Renal cortex interstitium (tissue), 11 donors: ENCODE measurements around the gene TLX3. TPM values are rescaled to one million over a fixed set of nuclear protein-coding genes. Genes with fewer than 3 reads are reported as not detected.
"Not testable (repeated sequence)": the region's sequence is repeated elsewhere in the genome, so short reads cannot be mapped to it uniquely, and the experiment has no call there.

Experiments
- DNase-seq, 11 donors: peaks; one replicate each; pipeline ENCODE4 v3.0.0-alpha.2; 2013; ENCODE audit warnings: low read depth in 9 of 11, low spot score in 4 of 11; ENCODE audit errors: extremely low read depth in 1 of 11
- polyA plus RNA-seq, 3 donors: library from polyadenylated mRNA; unstranded; fragments of 120-200 nt; gene quantifications; one replicate each; pipeline ENCODE4 v1.2.1, GENCODE V29; 2013; ENCODE audit not compliant: insufficient read length in 3 of 3

TLX3 gene
- polyA plus RNA-seq, 3 donors, result not detected

DNA sequence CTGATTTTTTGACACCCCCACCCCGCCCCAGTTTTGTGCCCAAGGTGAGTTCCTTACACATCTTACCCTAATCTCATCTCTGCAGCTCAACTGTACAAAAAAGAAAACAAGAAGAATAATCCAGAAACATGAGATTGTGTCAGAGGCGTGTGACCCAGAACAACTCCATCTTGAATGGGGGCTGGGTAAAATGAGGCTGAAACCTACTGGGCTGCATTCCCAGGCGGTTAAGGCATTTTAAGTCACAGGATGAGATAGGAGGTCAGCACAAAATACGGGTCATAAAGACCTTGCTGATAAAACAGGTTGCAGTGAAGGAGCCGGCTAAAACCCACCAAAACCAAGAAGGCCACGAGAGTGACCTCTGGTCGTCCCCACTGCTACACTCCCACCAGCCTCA, 52.1 kb downstream of the TLX3 start:
- not testable (repeated sequence) for DNase-seq

Other genes starting within 250 kb of the TLX3 start
- gene NPM1, start 78.6 kb downstream of the TLX3 start, polyA plus RNA-seq, result 1,000 to 10,000 TPM; 1,646 to 1,969 (median 1,849) TPM
- gene FGF18, start 110.4 kb downstream of the TLX3 start, polyA plus RNA-seq, result under 1 TPM; 0.34 to 0.66 (median 0.42) TPM